Hypothalamus (tissue), 51 donors: ENCODE data around the gene AP3D1.
"Not testable (repeated sequence)": the region's sequence is repeated elsewhere in the genome, so short reads cannot be mapped to it uniquely, and the experiment has no call there.

Experiments
- DNase-seq, 51 donors: peaks; one replicate each; lab custom pipeline; 2025; lab: John Stamatoyannopoulos, UW

AP3D1 gene

GRCh38 chr19:2151339-2152229 is at the start of gene AP3D1:
Gene AP3D1, minus strand, starts transcription at chr19:2151566. Its CDS starts 232 bp downstream, at chr19:2151334.
- peak; percentile 80 to 99 (median 98) for DNase-seq

GRCh38 chr19:2200624-2201294 is 49.4 kb upstream of the AP3D1 start:
- not testable (repeated sequence) for DNase-seq

- DNase-seq: no peak
These were observed 48.7 kb upstream of the AP3D1 start for GRCh38 chr19:2199861-2200623.

GRCh38 chr19:2199215-2199614 is 47.8 kb upstream of the AP3D1 start:
- DNase-seq: peak in 4 of 51 donors; percentile 12 to 16 (median 12)

- DNase-seq: no peak
These were observed 47.0 kb upstream of the AP3D1 start for GRCh38 chr19:2198317-2198716.

GRCh38 chr19:2197270-2197669 is 45.9 kb upstream of the AP3D1 start:
- DNase-seq: no peak

GRCh38 chr19:2195914-2196313 is 44.5 kb upstream of the AP3D1 start:
- no peak for DNase-seq

- no peak for DNase-seq
These were observed 44.0 kb upstream of the AP3D1 start for GRCh38 chr19:2195361-2195760.

GRCh38 chr19:2194513-2195078 is 43.2 kb upstream of the AP3D1 start:
- no peak for DNase-seq

GRCh38 chr19:2193807-2194206 is 42.4 kb upstream of the AP3D1 start:
- DNase-seq: no peak

GRCh38 chr19:2192862-2193261 is 41.5 kb upstream of the AP3D1 start:
- DNase-seq: no peak

GRCh38 chr19:2191456-2192310 is 40.3 kb upstream of the AP3D1 start:
- DNase-seq: no peak

- no peak for DNase-seq
These were observed 39.6 kb upstream of the AP3D1 start for GRCh38 chr19:2190848-2191455.

GRCh38 chr19:2189880-2190279 is 38.5 kb upstream of the AP3D1 start:
- DNase-seq: no peak

- peak in 1 of 51 donors; percentile 65 for DNase-seq
These were observed 37.5 kb upstream of the AP3D1 start for GRCh38 chr19:2188708-2189385.

- DNase-seq: no peak
These were observed 35.8 kb upstream of the AP3D1 start for GRCh38 chr19:2187159-2187558.

- DNase-seq: no peak
These were observed 34.9 kb upstream of the AP3D1 start for GRCh38 chr19:2186071-2186846.

- no peak for DNase-seq
These were observed 34.3 kb upstream of the AP3D1 start for GRCh38 chr19:2185734-2186070.
